ENCODE results near the gene TSPAN5.

- TF ChIP-seq, protein P1, sequence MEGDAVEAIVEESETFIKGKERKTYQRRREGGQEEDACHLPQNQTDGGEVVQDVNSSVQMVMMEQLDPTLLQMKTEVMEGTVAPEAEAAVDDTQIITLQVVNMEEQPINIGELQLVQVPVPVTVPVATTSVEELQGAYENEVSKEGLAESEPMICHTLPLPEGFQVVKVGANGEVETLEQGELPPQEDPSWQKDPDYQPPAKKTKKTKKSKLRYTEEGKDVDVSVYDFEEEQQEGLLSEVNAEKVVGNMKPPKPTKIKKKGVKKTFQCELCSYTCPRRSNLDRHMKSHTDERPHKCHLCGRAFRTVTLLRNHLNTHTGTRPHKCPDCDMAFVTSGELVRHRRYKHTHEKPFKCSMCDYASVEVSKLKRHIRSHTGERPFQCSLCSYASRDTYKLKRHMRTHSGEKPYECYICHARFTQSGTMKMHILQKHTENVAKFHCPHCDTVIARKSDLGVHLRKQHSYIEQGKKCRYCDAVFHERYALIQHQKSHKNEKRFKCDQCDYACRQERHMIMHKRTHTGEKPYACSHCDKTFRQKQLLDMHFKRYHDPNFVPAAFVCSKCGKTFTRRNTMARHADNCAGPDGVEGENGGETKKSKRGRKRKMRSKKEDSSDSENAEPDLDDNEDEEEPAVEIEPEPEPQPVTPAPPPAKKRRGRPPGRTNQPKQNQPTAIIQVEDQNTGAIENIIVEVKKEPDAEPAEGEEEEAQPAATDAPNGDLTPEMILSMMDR (IDR thresholded peaks at IDR 0.05) = no peak
- no peak for TF ChIP-seq POLR2A (IDR thresholded peaks at IDR 0.05)
Measured at GRCh38 chr4:98661371-98662054, 3.1 kb upstream of the TSPAN5 start.

All from heart left ventricle (tissue), 13 donors.